ENCODE measurements around the gene COPRS. TPM values are rescaled to one million over a fixed set of nuclear protein-coding genes. Genes with fewer than 3 reads are reported as not detected.

The COPRS gene
- total RNA-seq, 1 experiment from 2014 or later, result 52.4 TPM

DNA sequence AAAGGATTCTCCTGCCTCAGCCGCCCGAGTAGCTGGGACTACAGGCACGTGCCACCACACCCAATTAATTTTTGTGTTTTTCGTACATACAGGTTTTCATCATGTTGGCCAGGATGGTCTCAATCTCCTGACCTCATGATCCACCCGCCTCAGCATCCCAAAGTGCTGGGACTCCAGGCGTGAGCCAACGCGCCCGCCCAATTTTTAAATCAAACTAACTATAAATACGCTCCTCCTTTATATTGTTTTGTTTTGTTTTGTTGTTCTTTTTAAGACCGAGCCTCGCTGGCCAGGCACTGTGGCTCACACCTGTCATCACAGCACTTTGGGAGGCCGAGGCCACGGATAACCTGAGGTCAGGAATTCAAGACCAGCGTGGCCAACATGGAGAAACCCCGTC is 44.4 kb upstream of the COPRS start:
- Histone ChIP-seq H3K4me2 (ENCODE audit: low read length) (no peak overlapping the region), H3K27ac (ENCODE audit: low read depth, low read length) (no peak overlapping the region), H3K4me3 (replicated peaks in 1 of 2; ENCODE audit: low read depth in 1 of 2, low read length in 2 of 2) (no peak overlapping the region), H3K27me3 (ENCODE audit: insufficient read depth, low read length) (no peaks in the 10 kb centered on the region), H3K4me1 (ENCODE audit: control insufficient read depth in 1 of 2, insufficient read depth in 2 of 2, low read length in 2 of 2) (peaks cover 0 to 8% of the 10 kb centered on the region in 2 experiments; a peak in 2 of 4 replicates), H3K9me3 (ENCODE audit: control insufficient read depth in 1 of 2, insufficient read depth in 1 of 2, low read depth in 1 of 2, low read length in 2 of 2) (no peaks in the 10 kb centered on the region), H3K9ac (ENCODE audit: low read length) (no peak overlapping the region), H3K9me2 (ENCODE audit: insufficient read depth) (no peaks in the 10 kb centered on the region), H3K36me3 (ENCODE audit: control insufficient read depth in 1 of 2, insufficient read depth in 2 of 2, low read length in 2 of 2) (peaks cover 8 to 9% of the 10 kb centered on the region in 2 experiments; a peak in 2 of 4 replicates), H2AFZ (ENCODE audit: low read depth, low read length, poor library complexity, severe bottlenecking) (no peak overlapping the region), H4K20me1 (ENCODE audit: insufficient read depth) (no peaks in the 10 kb centered on the region), H3K79me2 (ENCODE audit: insufficient read depth, low read length) (peaks cover 31% of the 10 kb centered on the region)
- RAD21 ChIA-PET (ENCODE audit: low non-redundant PET in 1 of 2, low total read pairs in 2 of 2, uncharacterized antibody in 2 of 2, unreplicated experiment in 2 of 2), result no interaction called here
- intact Hi-C loops (cut with micrococcal nuclease), result loop anchor here (5.0 kb wide), 1 partner anchor 346 kb away; no protein-coding TSS in a partner anchor
- no peak for ATAC-seq
- POLR2A ChIA-PET, result no interaction called here
- no peak for DNase-seq (ENCODE audit: low read depth, low spot score)
- BruUV-seq (replicated peaks), result no TSS peak
- TF ChIP-seq CBX3 (IDR thresholded peaks at IDR 0.05; ENCODE audit: low read depth) (no peak), POLR2A (IDR thresholded peaks at IDR 0.05; ENCODE audit: borderline replicate concordance, extremely low read depth, insufficient read depth, insufficient read length) (no peak), CEBPB (IDR thresholded peaks at IDR 0.05; ENCODE audit: low read depth) (no peak), EZH2 (IDR thresholded peaks at IDR 0.05) (no peak), SIN3A (IDR thresholded peaks at IDR 0.05; ENCODE audit: low read depth) (no peak), EGR1 (IDR thresholded peaks at IDR 0.05; ENCODE audit: low read depth) (no peak), FOSL1 (IDR thresholded peaks at IDR 0.05; ENCODE audit: low read depth) (no peak), JUND (IDR thresholded peaks at IDR 0.05) (no peak), YY1 (IDR thresholded peaks at IDR 0.05; ENCODE audit: extremely low read depth, insufficient replicate concordance, low read depth, low read length) (no peak), ZNF274 (IDR thresholded peaks at IDR 0.05; ENCODE audit: low read depth, low read length) (no peak), RAD21 (IDR thresholded peaks at IDR 0.05; ENCODE audit: low read depth) (no peak)
- TF ChIP-seq, protein P1, sequence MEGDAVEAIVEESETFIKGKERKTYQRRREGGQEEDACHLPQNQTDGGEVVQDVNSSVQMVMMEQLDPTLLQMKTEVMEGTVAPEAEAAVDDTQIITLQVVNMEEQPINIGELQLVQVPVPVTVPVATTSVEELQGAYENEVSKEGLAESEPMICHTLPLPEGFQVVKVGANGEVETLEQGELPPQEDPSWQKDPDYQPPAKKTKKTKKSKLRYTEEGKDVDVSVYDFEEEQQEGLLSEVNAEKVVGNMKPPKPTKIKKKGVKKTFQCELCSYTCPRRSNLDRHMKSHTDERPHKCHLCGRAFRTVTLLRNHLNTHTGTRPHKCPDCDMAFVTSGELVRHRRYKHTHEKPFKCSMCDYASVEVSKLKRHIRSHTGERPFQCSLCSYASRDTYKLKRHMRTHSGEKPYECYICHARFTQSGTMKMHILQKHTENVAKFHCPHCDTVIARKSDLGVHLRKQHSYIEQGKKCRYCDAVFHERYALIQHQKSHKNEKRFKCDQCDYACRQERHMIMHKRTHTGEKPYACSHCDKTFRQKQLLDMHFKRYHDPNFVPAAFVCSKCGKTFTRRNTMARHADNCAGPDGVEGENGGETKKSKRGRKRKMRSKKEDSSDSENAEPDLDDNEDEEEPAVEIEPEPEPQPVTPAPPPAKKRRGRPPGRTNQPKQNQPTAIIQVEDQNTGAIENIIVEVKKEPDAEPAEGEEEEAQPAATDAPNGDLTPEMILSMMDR (IDR thresholded peaks at IDR 0.05 in 2 of 3, conservative IDR thresholded peaks at IDR 0.05 in 1 of 3; ENCODE audit: borderline replicate concordance in 1 of 3, insufficient read depth in 1 of 3, low read depth in 2 of 3, low read length in 2 of 3), result no peak
- TF ChIP-seq, protein P2, sequence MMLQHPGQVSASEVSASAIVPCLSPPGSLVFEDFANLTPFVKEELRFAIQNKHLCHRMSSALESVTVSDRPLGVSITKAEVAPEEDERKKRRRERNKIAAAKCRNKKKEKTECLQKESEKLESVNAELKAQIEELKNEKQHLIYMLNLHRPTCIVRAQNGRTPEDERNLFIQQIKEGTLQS (IDR thresholded peaks at IDR 0.05), result no peak
- TF ChIP-seq, protein P3, sequence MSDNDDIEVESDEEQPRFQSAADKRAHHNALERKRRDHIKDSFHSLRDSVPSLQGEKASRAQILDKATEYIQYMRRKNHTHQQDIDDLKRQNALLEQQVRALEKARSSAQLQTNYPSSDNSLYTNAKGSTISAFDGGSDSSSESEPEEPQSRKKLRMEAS (IDR thresholded peaks at IDR 0.05), result no peak
- TF ChIP-seq, protein P4, sequence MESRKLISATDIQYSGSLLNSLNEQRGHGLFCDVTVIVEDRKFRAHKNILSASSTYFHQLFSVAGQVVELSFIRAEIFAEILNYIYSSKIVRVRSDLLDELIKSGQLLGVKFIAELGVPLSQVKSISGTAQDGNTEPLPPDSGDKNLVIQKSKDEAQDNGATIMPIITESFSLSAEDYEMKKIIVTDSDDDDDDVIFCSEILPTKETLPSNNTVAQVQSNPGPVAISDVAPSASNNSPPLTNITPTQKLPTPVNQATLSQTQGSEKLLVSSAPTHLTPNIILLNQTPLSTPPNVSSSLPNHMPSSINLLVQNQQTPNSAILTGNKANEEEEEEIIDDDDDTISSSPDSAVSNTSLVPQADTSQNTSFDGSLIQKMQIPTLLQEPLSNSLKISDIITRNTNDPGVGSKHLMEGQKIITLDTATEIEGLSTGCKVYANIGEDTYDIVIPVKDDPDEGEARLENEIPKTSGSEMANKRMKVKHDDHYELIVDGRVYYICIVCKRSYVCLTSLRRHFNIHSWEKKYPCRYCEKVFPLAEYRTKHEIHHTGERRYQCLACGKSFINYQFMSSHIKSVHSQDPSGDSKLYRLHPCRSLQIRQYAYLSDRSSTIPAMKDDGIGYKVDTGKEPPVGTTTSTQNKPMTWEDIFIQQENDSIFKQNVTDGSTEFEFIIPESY (IDR thresholded peaks at IDR 0.05; ENCODE audit: extremely low read depth, insufficient replicate concordance, low read length), result no peak
- CTCF ChIA-PET, result interaction anchor here (1.0 to 2.3 kb wide), 2 partner anchors 10 to 11 kb away, joined by 3 to 8 read pairs; no protein-coding TSS in a partner anchor
